Stomach (tissue), 9 donors: ENCODE results near the gene ACAT1. TPM values are rescaled to one million over a fixed set of nuclear protein-coding genes. Genes with fewer than 3 reads are reported as not detected.

ENCODE experiments used
- DNase-seq, 2 donors: peaks; one replicate each; pipeline versions ENCODE4 v3.0.0 to v3.0.0-alpha.2; 2013 to 2019
- H3K27ac ChIP-seq, 5 donors: fragments of 200-600 bp in 4 of 5; sonication (generic) in 4 of 5; one replicate each; pipeline ENCODE4 v1.5.1; 2013 to 2019; ENCODE audit warnings: mild to moderate bottlenecking in 1 of 5, moderate library complexity in 1 of 5
- H3K27me3 ChIP-seq, 3 donors: fragments of 200-600 bp; sonication (generic); one replicate each; pipeline ENCODE4 v1.5.1; 2017 to 2019; ENCODE audit warnings: mixed run types in 1 of 3
- H3K36me3 ChIP-seq, 4 donors: fragments of 200-600 bp; sonication (generic); 1 replicate in 3 of 4; 2 replicates in 1 of 4; pipeline ENCODE4 v1.5.1; 2016 to 2019
- H3K4me1 ChIP-seq, 4 donors: fragments of 200-600 bp; sonication (generic); one replicate each; pipeline ENCODE4 v1.5.1; 2016 to 2019
- H3K4me3 ChIP-seq, 4 donors: fragments of 200-600 bp; sonication (generic) in 3 of 4; one replicate each; pipeline ENCODE4 v1.5.1; 2016 to 2019; ENCODE audit warnings: mild to moderate bottlenecking in 1 of 4
- H3K9me3 ChIP-seq, 4 donors: fragments of 200-600 bp; sonication (generic); one replicate each; pipeline ENCODE4 v1.5.1; 2016 to 2019
- CTCF ChIP-seq, 7 experiments: fragments of 450-650 bp in 4 of 7; fragments of 200-600 bp in 3 of 7; sonication (generic) in 3 of 7; IDR thresholded peaks; one replicate each; pipeline ENCODE4 v1.5.1; 2016 to 2019; ENCODE audit warnings: antibody characterized with exemption in 7 of 7, control low read depth in 2 of 7, mild to moderate bottlenecking in 1 of 7
- EP300 ChIP-seq: sonication (generic); formaldehyde crosslinking; IDR thresholded peaks from one replicate; pipeline ENCODE4 v1.6.1; 2017; ENCODE audit warnings: antibody characterized with exemption
- POLR2A ChIP-seq, 4 donors: fragments of 450-650 bp; IDR thresholded peaks; one replicate each; pipeline ENCODE4 v1.6.1; 2016; ENCODE audit warnings: antibody characterized with exemption in 4 of 4, control low read depth in 2 of 4, mild to moderate bottlenecking in 1 of 4, moderate library complexity in 1 of 4
- POLR2AphosphoS5 ChIP-seq, 3 donors: sonication (generic); formaldehyde crosslinking; IDR thresholded peaks; one replicate each; pipeline ENCODE4 v1.6.1; 2016; ENCODE audit warnings: antibody characterized with exemption in 3 of 3
- WGBS, 5 donors: extraction: QIAGEN DNeasy Blood & Tissue Kit in 3 of 5; methylation state at CpG; one replicate each; pipeline versions ENCODE4 v1.1.5 to v1.1.7; 2013 to 2018; 5-methylcytosine and 5-hydroxymethylcytosine counted together
- intact Hi-C: fragments of 100-400 bp; cut with DNase I; formaldehyde crosslinking; loops from one replicate; pipeline ENCODE4 v1.15.1; 2023; ENCODE audit warnings: low total_unique reads
- polyA plus RNA-seq, 3 donors: library from polyadenylated mRNA; stranded (reverse); fragments of 200-250 nt; gene quantifications; one replicate each; pipeline ENCODE4 v1.2.3, GENCODE V29; 2013
- total RNA-seq, 5 donors: library from RNA; depleted of rRNA; stranded (reverse); fragments of >200 nt; gene quantifications; one replicate each; pipeline versions ENCODE4 v1.1.0 to v1.2.3, GENCODE V29; 2014 to 2016
- donor health status: healthy with polysubstance abuse.
- donor health status: Bipolar disorder and iron deficiency.
- donor health status: healthy.

The ACAT1 gene
- total and polyA plus RNA-seq, 8 donors, result 24.1 to 162 (median 80.8) TPM

GRCh38 chr11:108135845-108136544 lies 14.6 kb downstream of the ACAT1 start:
- intact Hi-C loops, result no loop called here
- Histone ChIP-seq H3K4me3 (no peak overlapping the region), H3K36me3 (peaks cover 16 to 86% (median 76%) of the 10 kb centered on the region in 4 donors), H3K27ac (no peak overlapping the region), H3K9me3 (no peaks in the 10 kb centered on the region), H3K4me1 (peaks cover 0 to 15% (median 4%) of the 10 kb centered on the region in 4 donors), H3K27me3 (no peaks in the 10 kb centered on the region)
- TF ChIP-seq CTCF (IDR thresholded peaks at IDR 0.05), result no peak
- TF ChIP-seq POLR2A (IDR thresholded peaks at IDR 0.05), result no peak
- no peak for TF ChIP-seq EP300
- no peak for TF ChIP-seq POLR2AphosphoS5 (IDR thresholded peaks at IDR 0.05)
- WGBS, 5 donors, result 55 to 65% (median 60%) methylated on average over 2 of the region's 2 CpGs
- DNase-seq, result no peak

- no peaks in the 10 kb centered on the region for H3K27me3 ChIP-seq
- peaks cover 0 to 11% (median 4%) of the 10 kb centered on the region in 4 donors for H3K4me1 ChIP-seq
- DNase-seq, result no peak
- H3K36me3 ChIP-seq, result peaks cover 17 to 93% (median 84%) of the 10 kb centered on the region in 4 donors
- H3K4me3 ChIP-seq, result no peak overlapping the region
- WGBS, 5 donors, result 92 to 97% (median 94%) methylated on average over 1 of the region's 1 CpG
- H3K9me3 ChIP-seq, result no peaks in the 10 kb centered on the region
- H3K27ac ChIP-seq, result no peak overlapping the region
- TF ChIP-seq POLR2A (IDR thresholded peaks at IDR 0.05) (no peak), CTCF (IDR thresholded peaks at IDR 0.05) (no peak)
- intact Hi-C loops, result no loop called here
These were observed 15.8 kb downstream of the ACAT1 start for GRCh38 chr11:108137212-108137611.

- Histone ChIP-seq H3K4me1 (no peaks in the 10 kb centered on the region), H3K36me3 (peaks cover 62 to 100% (median 99%) of the 10 kb centered on the region in 4 donors), H3K27ac (no peak overlapping the region), H3K9me3 (no peaks in the 10 kb centered on the region), H3K4me3 (no peak overlapping the region), H3K27me3 (no peaks in the 10 kb centered on the region)
- intact Hi-C loops, result no loop called here
- DNase-seq, result no peak
- 89 to 98% (median 96%) methylated on average over 7 of the region's 7 CpGs for WGBS, 5 donors
- TF ChIP-seq POLR2AphosphoS5 (IDR thresholded peaks at IDR 0.05) (no peak), EP300 (no peak)
These were observed 20.9 kb downstream of the ACAT1 start for GRCh38 chr11:108142304-108142703.

GRCh38 chr11:108144615-108145014 lies 23.2 kb downstream of the ACAT1 start:
- Histone ChIP-seq H3K27me3 (no peaks in the 10 kb centered on the region), H3K9me3 (no peaks in the 10 kb centered on the region), H3K4me3 (no peak overlapping the region)

GRCh38 chr11:108147150-108147549 lies 25.8 kb downstream of the ACAT1 start:
- Histone ChIP-seq H3K4me1 (no peaks in the 10 kb centered on the region), H3K27ac (no peak overlapping the region), H3K27me3 (no peaks in the 10 kb centered on the region), H3K4me3 (no peak overlapping the region), H3K9me3 (no peaks in the 10 kb centered on the region), H3K36me3 (peaks cover 60 to 99% (median 97%) of the 10 kb centered on the region in 4 donors)
- TF ChIP-seq POLR2AphosphoS5 (IDR thresholded peaks at IDR 0.05) (no peak), POLR2A (IDR thresholded peaks at IDR 0.05) (no peak), CTCF (IDR thresholded peaks at IDR 0.05) (no peak), EP300 (no peak)
- intact Hi-C loops, result no loop called here
- 50 to 87% (median 64%) methylated on average over 1 of the region's 1 CpG for WGBS, 5 donors
- no peak for DNase-seq

More at GRCh38 chr11:108144615-108145014, 23.2 kb downstream of the ACAT1 start:
- 78 to 95% (median 90%) methylated on average over 3 of the region's 3 CpGs for WGBS, 5 donors
- no peak for DNase-seq
- no peak for TF ChIP-seq EP300
- TF ChIP-seq POLR2A (IDR thresholded peaks at IDR 0.05), result no peak
- H3K27ac ChIP-seq, result no peak overlapping the region
- no peaks in the 10 kb centered on the region for H3K4me1 ChIP-seq
- intact Hi-C loops, result no loop called here
- peaks cover 64 to 100% (median 99%) of the 10 kb centered on the region in 4 donors for H3K36me3 ChIP-seq
